C4-2B (cell line): Measurements from ENCODE around the gene ADAM12.
"Not testable (repeated sequence)": the region's sequence is repeated elsewhere in the genome, so short reads cannot be mapped to it uniquely, and the experiment has no call there.

ENCODE experiments used
- H3K27ac ChIP-seq: fragments of 450-650 bp; 2 replicates; pipeline ENCODE4 v1.5.1; 2017
- CTCF ChIP-seq: fragments of 450-650 bp; conservative IDR thresholded peaks from 2 replicates; pipeline ENCODE4 v1.5.1; 2017; ENCODE audit warnings: mild to moderate bottlenecking
- ZFX ChIP-seq: fragments of 450-650 bp; IDR thresholded peaks from 2 replicates; pipeline ENCODE4 v1.6.1; 2017

Gene ADAM12

GRCh38 chr10:126349676-126350075 is 38.6 kb downstream of the ADAM12 start:
- H3K27ac ChIP-seq = no peak overlapping the region
- TF ChIP-seq ZFX = no peak

GRCh38 chr10:126349101-126349500 is 39.2 kb downstream of the ADAM12 start:
- no peak overlapping the region for H3K27ac ChIP-seq
- no peak for TF ChIP-seq ZFX

DNA sequence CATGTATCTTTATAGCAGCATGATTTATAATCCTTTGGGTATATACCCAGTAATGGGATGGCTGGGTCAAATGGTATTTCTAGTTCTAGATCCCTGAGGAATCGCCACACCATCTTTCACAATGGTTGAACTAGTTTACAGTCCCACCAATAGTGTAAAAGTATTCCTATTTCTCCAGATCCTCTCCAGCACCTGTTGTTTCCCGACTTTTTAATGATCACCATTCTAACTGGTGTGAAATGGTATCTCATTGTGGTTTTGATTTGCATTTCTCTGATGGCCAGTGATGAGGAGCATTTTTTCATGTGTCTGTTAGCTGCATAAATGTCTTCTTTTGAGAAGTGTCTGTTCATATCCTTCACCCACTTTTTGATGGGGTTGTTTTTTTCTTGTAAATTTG is 44.8 kb downstream of the ADAM12 start:
- not testable (repeated sequence) for H3K27ac ChIP-seq

- TF ChIP-seq CTCF (no peak), ZFX (no peak)
- no peak overlapping the region for H3K27ac ChIP-seq
Measured at GRCh38 chr10:126342680-126343079, 45.6 kb downstream of the ADAM12 start.

DNA sequence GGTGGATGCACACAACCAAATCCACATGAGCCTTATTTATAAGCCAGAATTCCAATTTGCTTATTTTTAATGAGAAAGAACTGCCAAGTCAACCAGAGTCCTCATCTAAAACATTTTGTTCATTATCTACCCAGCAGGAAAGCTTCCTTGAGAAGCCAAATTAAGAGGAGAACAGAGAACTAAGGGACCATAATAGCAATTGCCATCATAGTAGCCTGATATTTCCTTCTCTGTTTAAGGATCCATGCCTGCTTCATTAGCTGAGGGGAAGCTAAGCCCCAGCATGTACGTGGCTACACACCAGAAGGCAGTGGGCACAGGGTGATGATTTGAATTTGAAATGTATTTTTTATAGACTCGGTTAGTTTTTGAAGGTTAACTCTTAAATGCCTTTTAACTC is 46.8 kb downstream of the ADAM12 start:
- TF ChIP-seq CTCF (no peak), ZFX (no peak)
- no peak overlapping the region for H3K27ac ChIP-seq

- H3K27ac ChIP-seq = no peak overlapping the region
- no peak for TF ChIP-seq CTCF
- no peak for TF ChIP-seq ZFX
Measured at GRCh38 chr10:126337251-126337810, 50.9 kb downstream of the ADAM12 start.

GRCh38 chr10:126336801-126337200 is 51.5 kb downstream of the ADAM12 start:
- TF ChIP-seq ZFX (no peak), CTCF (no peak)
- H3K27ac ChIP-seq = no peak overlapping the region

DNA sequence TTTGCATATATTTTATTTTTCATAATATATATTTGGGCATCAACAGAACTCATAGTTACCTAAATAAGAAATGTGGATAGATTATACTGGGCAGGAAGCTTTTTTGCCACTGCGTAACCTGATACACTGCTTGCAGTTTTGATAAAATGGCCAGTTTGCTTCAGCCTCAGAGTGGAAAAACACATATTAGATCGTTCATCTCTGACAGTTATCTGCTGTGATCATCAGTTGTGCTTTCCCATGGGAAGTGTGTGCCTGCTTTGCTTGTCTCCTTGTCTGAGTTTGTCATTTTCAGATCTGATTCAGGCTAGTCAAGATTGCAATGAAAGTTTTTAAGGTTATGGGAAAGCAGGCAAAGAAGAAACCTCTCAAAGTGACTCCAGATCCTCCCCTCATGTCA is 54.0 kb downstream of the ADAM12 start:
- H3K27ac ChIP-seq = no peak overlapping the region
- TF ChIP-seq ZFX (no peak), CTCF (no peak)

DNA sequence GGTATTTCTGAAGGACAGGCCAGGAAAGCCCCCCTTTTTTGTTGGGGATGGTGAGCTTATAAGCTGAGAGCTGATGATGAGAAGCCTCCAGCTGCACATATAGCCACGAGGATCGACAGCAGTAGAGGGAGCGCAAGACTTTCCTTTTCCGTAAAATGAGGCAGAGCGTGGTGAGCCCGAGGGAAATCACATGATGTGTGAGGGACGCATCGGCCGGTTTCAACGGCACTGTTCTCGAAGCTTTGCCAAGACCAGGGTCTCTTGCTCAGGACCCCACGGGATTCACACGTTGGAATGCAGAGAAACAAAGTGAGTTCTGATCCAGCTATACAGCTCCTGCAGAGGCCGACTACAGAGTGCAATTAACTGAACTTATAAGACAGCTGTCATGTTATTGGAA is 55.7 kb downstream of the ADAM12 start:
- no peak for TF ChIP-seq ZFX
- TF ChIP-seq CTCF = no peak
- no peak overlapping the region for H3K27ac ChIP-seq
